HFF-Myc (cell line): Measurements from ENCODE around the gene ATP6V0E2.

ENCODE experiments used
- DNase-seq: peaks from one replicate; pipeline ENCODE4 v3.0.0-alpha.2; 2011; ENCODE audit warnings: low read depth; ENCODE audit errors: extremely low read depth
- H3K4me3 ChIP-seq: replicated peaks from 2 replicates; pipeline ENCODE4 v1.5.1; 2011; ENCODE audit warnings: low read depth, mild to moderate bottlenecking, control low read depth, low read length
- TF ChIP-seq, protein P1 (sequence below): IDR thresholded peaks from 2 replicates; pipeline ENCODE4 v1.5.1; 2012; ENCODE audit warnings: mild to moderate bottlenecking, low read depth, low read length, control low read depth; ENCODE audit errors: missing control alignments

Gene ATP6V0E2

DNA sequence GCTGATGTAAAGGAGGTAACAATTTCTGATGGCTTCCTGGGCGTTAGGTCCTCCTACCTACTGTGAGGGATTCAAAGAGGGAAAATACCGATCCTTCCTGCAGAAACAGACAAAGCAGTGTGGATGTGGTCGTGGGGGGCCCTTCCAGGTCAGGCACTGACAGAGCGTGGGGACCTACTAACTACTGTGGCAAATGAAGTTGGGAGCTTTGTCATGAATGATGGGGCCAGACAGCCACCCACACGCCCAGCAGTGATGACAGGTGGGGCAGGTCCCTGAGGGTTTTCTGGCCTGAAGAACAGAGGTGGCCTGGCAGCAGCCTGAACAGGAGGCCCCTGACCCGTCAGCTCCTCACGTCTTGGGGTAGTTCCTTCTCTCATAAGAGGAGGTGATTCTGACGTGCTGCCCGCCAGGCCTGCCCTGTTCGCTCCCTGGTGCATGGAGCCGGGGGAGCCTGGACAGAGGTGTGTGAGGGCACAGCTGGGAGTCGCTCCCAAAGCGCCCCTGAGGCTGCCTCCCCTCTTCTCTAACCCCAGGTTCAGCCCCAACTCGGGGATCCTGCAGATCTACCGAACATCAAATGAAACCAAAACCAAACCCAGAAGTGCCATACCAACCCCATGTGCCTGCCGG is 4.2 kb downstream of the ATP6V0E2 start:
- no peak overlapping the region for H3K4me3 ChIP-seq
- DNase-seq: no peak
- TF ChIP-seq, protein P1, sequence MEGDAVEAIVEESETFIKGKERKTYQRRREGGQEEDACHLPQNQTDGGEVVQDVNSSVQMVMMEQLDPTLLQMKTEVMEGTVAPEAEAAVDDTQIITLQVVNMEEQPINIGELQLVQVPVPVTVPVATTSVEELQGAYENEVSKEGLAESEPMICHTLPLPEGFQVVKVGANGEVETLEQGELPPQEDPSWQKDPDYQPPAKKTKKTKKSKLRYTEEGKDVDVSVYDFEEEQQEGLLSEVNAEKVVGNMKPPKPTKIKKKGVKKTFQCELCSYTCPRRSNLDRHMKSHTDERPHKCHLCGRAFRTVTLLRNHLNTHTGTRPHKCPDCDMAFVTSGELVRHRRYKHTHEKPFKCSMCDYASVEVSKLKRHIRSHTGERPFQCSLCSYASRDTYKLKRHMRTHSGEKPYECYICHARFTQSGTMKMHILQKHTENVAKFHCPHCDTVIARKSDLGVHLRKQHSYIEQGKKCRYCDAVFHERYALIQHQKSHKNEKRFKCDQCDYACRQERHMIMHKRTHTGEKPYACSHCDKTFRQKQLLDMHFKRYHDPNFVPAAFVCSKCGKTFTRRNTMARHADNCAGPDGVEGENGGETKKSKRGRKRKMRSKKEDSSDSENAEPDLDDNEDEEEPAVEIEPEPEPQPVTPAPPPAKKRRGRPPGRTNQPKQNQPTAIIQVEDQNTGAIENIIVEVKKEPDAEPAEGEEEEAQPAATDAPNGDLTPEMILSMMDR: no peak

- TF ChIP-seq, protein P1: no peak
- no peak for DNase-seq
- H3K4me3 ChIP-seq: no peak overlapping the region
Observed at GRCh38 chr7:149878523-149878921, 4.8 kb downstream of the ATP6V0E2 start.

DNA sequence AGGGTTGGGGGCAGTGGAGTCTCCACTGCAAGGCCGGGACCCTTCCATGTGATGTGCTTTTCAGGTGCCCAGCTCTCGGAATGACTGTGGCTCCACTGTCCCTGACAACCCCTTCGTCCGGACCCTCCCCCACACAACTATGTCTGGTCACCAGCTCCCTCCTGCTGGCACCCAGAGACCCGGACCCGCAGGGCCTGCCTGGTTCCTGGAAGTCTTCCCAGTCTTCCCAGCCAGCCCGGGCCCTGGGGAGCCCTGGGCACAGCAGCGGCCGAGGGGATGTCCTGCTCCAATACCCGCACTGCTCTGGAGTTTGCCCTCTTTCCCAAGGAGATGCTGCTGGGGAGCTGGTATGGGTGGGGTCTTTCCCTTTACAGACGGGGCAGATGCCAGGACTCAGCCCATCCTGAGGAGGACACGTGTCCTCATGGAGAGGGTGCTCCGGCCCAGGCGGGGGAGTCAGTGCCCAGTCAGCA is 5.5 kb downstream of the ATP6V0E2 start:
- no peak overlapping the region for H3K4me3 ChIP-seq
- no peak for DNase-seq

GRCh38 chr7:149879766-149880637 is 6.2 kb downstream of the ATP6V0E2 start:
- DNase-seq: no peak
- TF ChIP-seq, protein P1: no peak
- H3K4me3 ChIP-seq: no peak overlapping the region

More for the DNA sequence above, 5.5 kb downstream of the ATP6V0E2 start:
- TF ChIP-seq, protein P1: no peak

DNA sequence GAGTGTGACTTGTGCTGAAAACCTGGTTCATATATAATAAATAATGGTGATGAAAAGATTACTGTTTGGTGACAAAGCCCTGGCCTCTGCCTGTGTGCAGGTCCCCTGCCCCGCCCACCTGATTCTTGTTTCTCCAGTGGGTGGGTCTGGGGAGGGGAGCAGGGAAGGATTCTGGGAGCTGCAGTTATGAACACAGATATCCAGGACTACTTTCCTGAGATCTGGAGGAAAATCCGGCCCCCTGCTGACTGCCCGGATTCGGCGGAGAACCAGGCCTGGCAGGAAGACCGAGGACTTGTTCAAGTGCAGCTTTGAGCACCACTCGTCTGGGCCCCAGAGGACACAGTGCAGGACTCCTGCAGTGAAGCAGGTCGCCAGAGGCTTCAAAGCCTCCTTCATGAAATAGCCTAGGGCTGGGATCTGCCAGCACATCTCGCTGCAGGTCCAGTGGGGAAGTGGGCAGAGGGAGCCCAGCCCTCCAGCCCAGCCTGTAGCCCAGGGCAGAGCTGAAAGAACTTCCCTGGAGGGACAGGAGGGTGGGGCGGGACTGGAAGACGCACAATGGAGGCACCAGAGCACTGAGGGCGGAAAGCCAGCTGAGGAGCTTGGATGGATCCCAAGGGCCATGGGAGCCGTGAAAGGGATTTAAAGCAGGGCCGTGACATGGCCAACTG is 7.0 kb downstream of the ATP6V0E2 start:
- DNase-seq: no peak
- TF ChIP-seq, protein P1: no peak
- no peak overlapping the region for H3K4me3 ChIP-seq

GRCh38 chr7:149881328-149882247 is 7.8 kb downstream of the ATP6V0E2 start:
- TF ChIP-seq, protein P1: no peak
- no peak for DNase-seq

More at GRCh38 chr7:149881328-149882247, 7.8 kb downstream of the ATP6V0E2 start:
- H3K4me3 ChIP-seq: no peak overlapping the region
